Upper lobe of right lung (tissue), 1 donor: ENCODE results near the gene SLC45A2. TPM values are rescaled to one million over a fixed set of nuclear protein-coding genes. Genes with fewer than 3 reads are reported as not detected.

Experiments
- ATAC-seq: fragments of 200-7000 bp; cut with Tn5 transposase; one replicate; pipeline ENCODE4 v1.9.1; 2020; ENCODE audit warnings: mild to moderate bottlenecking, moderate library complexity
- DNase-seq: peaks from one replicate; pipeline ENCODE4 v3.0.0-alpha.2; 2020
- H3K27ac ChIP-seq: fragments of 200-600 bp; one replicate; pipeline ENCODE4 v1.8.0; 2022
- H3K27me3 ChIP-seq: fragments of 200-600 bp; one replicate; pipeline ENCODE4 v1.8.0; 2022; ENCODE audit warnings: mild to moderate bottlenecking
- H3K36me3 ChIP-seq: fragments of 200-600 bp; one replicate; pipeline ENCODE4 v1.8.0; 2022
- H3K4me1 ChIP-seq: fragments of 200-600 bp; one replicate; pipeline ENCODE4 v1.8.0; 2022
- H3K4me3 ChIP-seq: fragments of 200-600 bp; one replicate; pipeline ENCODE4 v1.8.0; 2022; ENCODE audit warnings: mild to moderate bottlenecking
- H3K9me3 ChIP-seq: fragments of 200-600 bp; one replicate; pipeline ENCODE4 v1.8.0; 2022
- CTCF ChIP-seq: fragments of 200-600 bp; IDR thresholded peaks from one replicate; pipeline ENCODE4 v1.8.0; 2022; ENCODE audit warnings: antibody characterized with exemption
- intact Hi-C: fragments of 100-400 bp; cut with DNase I; formaldehyde crosslinking; loops from one replicate; pipeline ENCODE4 v1.11.0; 2022
- total RNA-seq: library from RNA; stranded (reverse); fragmentation: NEBNext Ultra II Directional; extraction: Animal tissue kit (Norgen Biotek cat#: 25700); gene quantifications from one replicate; pipeline ENCODE4 v1.2.1, GENCODE V29; 2021
- donor health status: DM: no; HTN: yes; CAD: no; lungs with severe emphysema.

SLC45A2 gene
- total RNA-seq, 1 donor from 2014 or later, result not detected

- H3K4me3 ChIP-seq, result no peak overlapping the region
- no peak for ATAC-seq
- no peaks in the 10 kb centered on the region for H3K9me3 ChIP-seq
- DNase-seq, result no peak
- intact Hi-C loops, result no loop called here
- no peaks in the 10 kb centered on the region for H3K4me1 ChIP-seq
- H3K27ac ChIP-seq, result no peak overlapping the region
- H3K36me3 ChIP-seq, result no peaks in the 10 kb centered on the region
- no peaks in the 10 kb centered on the region for H3K27me3 ChIP-seq
- no peak for TF ChIP-seq CTCF
Observed at GRCh38 chr5:34016750-34017149, 32.3 kb upstream of the SLC45A2 start.

GRCh38 chr5:34016222-34016621 lies 31.7 kb upstream of the SLC45A2 start:
- no peak for ATAC-seq
- Histone ChIP-seq H3K4me3 (no peak overlapping the region), H3K4me1 (no peaks in the 10 kb centered on the region), H3K9me3 (no peaks in the 10 kb centered on the region), H3K27me3 (no peaks in the 10 kb centered on the region), H3K36me3 (no peaks in the 10 kb centered on the region), H3K27ac (no peak overlapping the region)
- no peak for DNase-seq
- no peak for TF ChIP-seq CTCF
- intact Hi-C loops, result no loop called here

- no peak for TF ChIP-seq CTCF
- DNase-seq (no peak), ATAC-seq (no peak)
- no peaks in the 10 kb centered on the region for H3K4me1 ChIP-seq
- H3K9me3 ChIP-seq, result no peaks in the 10 kb centered on the region
- no peaks in the 10 kb centered on the region for H3K36me3 ChIP-seq
- H3K27me3 ChIP-seq, result no peaks in the 10 kb centered on the region
- no peak overlapping the region for H3K27ac ChIP-seq
- intact Hi-C loops, result no loop called here
- no peak overlapping the region for H3K4me3 ChIP-seq
Observed at GRCh38 chr5:34015120-34015822, 30.8 kb upstream of the SLC45A2 start.

GRCh38 chr5:34014626-34015025 lies 30.1 kb upstream of the SLC45A2 start:
- Histone ChIP-seq H3K36me3 (no peaks in the 10 kb centered on the region), H3K27ac (no peak overlapping the region), H3K4me3 (no peak overlapping the region), H3K4me1 (no peaks in the 10 kb centered on the region), H3K9me3 (no peaks in the 10 kb centered on the region), H3K27me3 (no peaks in the 10 kb centered on the region)
- ATAC-seq (no peak), DNase-seq (no peak)
- no peak for TF ChIP-seq CTCF
- intact Hi-C loops, result no loop called here

GRCh38 chr5:34013547-34013946 lies 29.1 kb upstream of the SLC45A2 start:
- no peaks in the 10 kb centered on the region for H3K36me3 ChIP-seq
- no peak overlapping the region for H3K4me3 ChIP-seq
- no peaks in the 10 kb centered on the region for H3K9me3 ChIP-seq
- H3K4me1 ChIP-seq, result peaks cover 7% of the 10 kb centered on the region
- intact Hi-C loops, result no loop called here
- ATAC-seq, result no peak
- TF ChIP-seq CTCF, result no peak
- H3K27me3 ChIP-seq, result no peaks in the 10 kb centered on the region
- H3K27ac ChIP-seq, result no peak overlapping the region
- DNase-seq, result no peak

- H3K4me3 ChIP-seq, result no peak overlapping the region
- H3K27me3 ChIP-seq, result no peaks in the 10 kb centered on the region
- H3K4me1 ChIP-seq, result peaks cover 8% of the 10 kb centered on the region
- H3K36me3 ChIP-seq, result no peaks in the 10 kb centered on the region
- no peak for TF ChIP-seq CTCF
- no peak for DNase-seq
- no peak overlapping the region for H3K27ac ChIP-seq
- H3K9me3 ChIP-seq, result no peaks in the 10 kb centered on the region
- intact Hi-C loops, result no loop called here
- no peak for ATAC-seq
Observed at GRCh38 chr5:34012791-34013190, 28.3 kb upstream of the SLC45A2 start.
